ENCODE data around the gene PSMD3.

- TF ChIP-seq CTCF (IDR thresholded peaks at IDR 0.05): no peak
- TF ChIP-seq POLR2A (IDR thresholded peaks at IDR 0.05): no peak
Observed at GRCh38 chr17:40032322-40033320, 52.0 kb downstream of the PSMD3 start.
